Lower leg skin (tissue), 3 donors: ENCODE measurements around the gene HK2.

ENCODE experiments used
- POLR2A ChIP-seq, 2 donors: fragments of 450-650 bp; IDR thresholded peaks; one replicate each; pipeline ENCODE4 v1.6.1; 2016 to 2017; ENCODE audit warnings: antibody characterized with exemption in 2 of 2, mild to moderate bottlenecking in 1 of 2, moderate library complexity in 1 of 2
- TF ChIP-seq, protein P1 (sequence below), 3 donors: fragments of 450-650 bp; IDR thresholded peaks; one replicate each; pipeline ENCODE4 v1.5.1; 2016; ENCODE audit warnings: antibody characterized with exemption in 3 of 3, mild to moderate bottlenecking in 3 of 3, moderate library complexity in 2 of 3

DNA sequence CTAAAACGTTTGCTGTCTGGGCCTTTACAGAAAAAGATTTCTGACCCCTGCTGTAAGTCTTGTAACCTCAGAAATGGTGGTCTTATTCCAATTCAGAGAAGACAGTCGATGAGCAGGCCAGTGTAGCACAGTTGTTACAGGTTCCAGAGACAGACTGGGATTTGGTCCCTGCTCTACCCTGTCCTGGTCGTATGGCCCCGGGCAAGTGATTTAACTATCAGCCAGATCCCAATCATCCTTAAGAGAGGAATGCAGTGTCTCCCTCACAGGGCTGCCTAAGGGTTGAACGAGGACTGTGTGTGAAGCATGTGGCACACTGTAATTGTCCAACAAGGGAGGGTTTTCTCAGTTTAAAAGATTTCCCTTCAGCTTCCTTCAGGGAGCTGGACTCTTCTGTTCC is 47.2 kb downstream of the HK2 start:
- TF ChIP-seq, protein P1, sequence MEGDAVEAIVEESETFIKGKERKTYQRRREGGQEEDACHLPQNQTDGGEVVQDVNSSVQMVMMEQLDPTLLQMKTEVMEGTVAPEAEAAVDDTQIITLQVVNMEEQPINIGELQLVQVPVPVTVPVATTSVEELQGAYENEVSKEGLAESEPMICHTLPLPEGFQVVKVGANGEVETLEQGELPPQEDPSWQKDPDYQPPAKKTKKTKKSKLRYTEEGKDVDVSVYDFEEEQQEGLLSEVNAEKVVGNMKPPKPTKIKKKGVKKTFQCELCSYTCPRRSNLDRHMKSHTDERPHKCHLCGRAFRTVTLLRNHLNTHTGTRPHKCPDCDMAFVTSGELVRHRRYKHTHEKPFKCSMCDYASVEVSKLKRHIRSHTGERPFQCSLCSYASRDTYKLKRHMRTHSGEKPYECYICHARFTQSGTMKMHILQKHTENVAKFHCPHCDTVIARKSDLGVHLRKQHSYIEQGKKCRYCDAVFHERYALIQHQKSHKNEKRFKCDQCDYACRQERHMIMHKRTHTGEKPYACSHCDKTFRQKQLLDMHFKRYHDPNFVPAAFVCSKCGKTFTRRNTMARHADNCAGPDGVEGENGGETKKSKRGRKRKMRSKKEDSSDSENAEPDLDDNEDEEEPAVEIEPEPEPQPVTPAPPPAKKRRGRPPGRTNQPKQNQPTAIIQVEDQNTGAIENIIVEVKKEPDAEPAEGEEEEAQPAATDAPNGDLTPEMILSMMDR (IDR thresholded peaks at IDR 0.05), result no peak
- no peak for TF ChIP-seq POLR2A (IDR thresholded peaks at IDR 0.05)
